Thymus (tissue), 11 donors: ENCODE measurements around the gene VAT1. TPM values are rescaled to one million over a fixed set of nuclear protein-coding genes. Genes with fewer than 3 reads are reported as not detected.
"Not testable (repeated sequence)": the region's sequence is repeated elsewhere in the genome, so short reads cannot be mapped to it uniquely, and the experiment has no call there.

Source experiments
- DNase-seq, 9 donors: peaks; one replicate each; pipeline ENCODE4 v3.0.0-alpha.2; 2013; ENCODE audit warnings: low spot score in 9 of 9, low read depth in 6 of 9, missing footprints in 1 of 9
- H3K27ac ChIP-seq, 2 donors: one replicate each; pipeline ENCODE4 v1.5.1; 2013; ENCODE audit warnings: control low read depth in 1 of 2, low read depth in 1 of 2, low read length in 1 of 2, mild to moderate bottlenecking in 1 of 2, moderate library complexity in 1 of 2
- H3K27me3 ChIP-seq, 2 donors: one replicate each; pipeline ENCODE4 v1.5.1; 2013; ENCODE audit warnings: low read length in 1 of 2; ENCODE audit not compliant: control insufficient read depth in 2 of 2, insufficient read depth in 1 of 2
- H3K36me3 ChIP-seq, 2 donors: one replicate each; pipeline ENCODE4 v1.5.1; 2013; ENCODE audit warnings: low read length in 1 of 2, mild to moderate bottlenecking in 1 of 2, moderate library complexity in 1 of 2; ENCODE audit not compliant: control insufficient read depth in 2 of 2, insufficient read depth in 2 of 2
- H3K4me1 ChIP-seq, 2 donors: one replicate each; pipeline ENCODE4 v1.5.1; 2013; ENCODE audit warnings: low read length in 2 of 2; ENCODE audit not compliant: control insufficient read depth in 2 of 2, insufficient read depth in 2 of 2
- H3K4me3 ChIP-seq, 2 donors: one replicate each; pipeline ENCODE4 v1.5.1; 2013; ENCODE audit warnings: low read length in 2 of 2, control low read depth in 1 of 2, mild to moderate bottlenecking in 1 of 2
- H3K9me3 ChIP-seq, 2 donors: one replicate each; pipeline ENCODE4 v1.5.1; 2013; ENCODE audit warnings: low read length in 1 of 2, mild to moderate bottlenecking in 1 of 2; ENCODE audit not compliant: control insufficient read depth in 2 of 2, insufficient read depth in 1 of 2
- whole genome bisulfite sequencing: extraction: QIAGEN DNeasy Blood & Tissue Kit; methylation state at CpG from one replicate; pipeline ENCODE4 v1.1.7; 2013; 5-methylcytosine and 5-hydroxymethylcytosine counted together
- polyA plus RNA-seq: library from polyadenylated mRNA; stranded (reverse); fragments of 200-250 nt; gene quantifications from one replicate; pipeline ENCODE4 v1.2.3, GENCODE V29; 2013
- total RNA-seq: library from RNA; stranded (reverse); fragments of 120-200 nt; gene quantifications from one replicate; pipeline ENCODE4 v1.2.4, GENCODE V29; 2013
- donor health status: healthy.

The VAT1 gene
- total and polyA plus RNA-seq, 2 donors: 46.8 to 51.7 TPM

- 93% methylated on average over 12 of the region's 12 CpGs for WGBS
- H3K4me3 ChIP-seq: no peak overlapping the region
- H3K36me3 ChIP-seq: peaks cover 48 to 54% of the 10 kb centered on the region in 2 donors
- peaks cover 14 to 16% of the 10 kb centered on the region in 2 donors for H3K4me1 ChIP-seq
- H3K27ac ChIP-seq: no peak overlapping the region
- no peaks in the 10 kb centered on the region for H3K27me3 ChIP-seq
- no peaks in the 10 kb centered on the region for H3K9me3 ChIP-seq
- DNase-seq: no peak
These were observed 8.1 kb downstream of the VAT1 start for GRCh38 chr17:43014020-43014648.

- no peaks in the 10 kb centered on the region for H3K27me3 ChIP-seq
- no peak for DNase-seq
- WGBS: 98% methylated on average over 8 of the region's 8 CpGs
- no peak overlapping the region for H3K4me3 ChIP-seq
- no peaks in the 10 kb centered on the region for H3K9me3 ChIP-seq
- peaks cover 48 to 52% of the 10 kb centered on the region in 2 donors for H3K36me3 ChIP-seq
- no peak overlapping the region for H3K27ac ChIP-seq
- peaks cover 5 to 8% of the 10 kb centered on the region in 2 donors for H3K4me1 ChIP-seq
These were observed 8.9 kb downstream of the VAT1 start for GRCh38 chr17:43013296-43013695.

GRCh38 chr17:43011728-43012472 lies 10.3 kb downstream of the VAT1 start:
- Histone ChIP-seq H3K27ac (no peak overlapping the region), H3K27me3 (no peaks in the 10 kb centered on the region), H3K4me1 (peaks cover 0 to 3% of the 10 kb centered on the region in 2 donors), H3K9me3 (no peaks in the 10 kb centered on the region), H3K36me3 (peaks cover 45 to 48% of the 10 kb centered on the region in 2 donors), H3K4me3 (no peak overlapping the region)
- WGBS: 95% methylated on average over 15 of the region's 15 CpGs
- no peak for DNase-seq

- Histone ChIP-seq H3K4me1 (peaks cover 0 to 9% of the 10 kb centered on the region in 2 donors), H3K36me3 (peaks cover 36 to 37% of the 10 kb centered on the region in 2 donors), H3K27ac (no peak overlapping the region), H3K4me3 (no peak overlapping the region), H3K9me3 (no peaks in the 10 kb centered on the region), H3K27me3 (no peaks in the 10 kb centered on the region)
- no peak for DNase-seq
- 96% methylated on average over 5 of the region's 5 CpGs for WGBS
These were observed 11.4 kb downstream of the VAT1 start for GRCh38 chr17:43010667-43011308.

GRCh38 chr17:43006639-43007551 lies 15.3 kb downstream of the VAT1 start, which contains the start of gene IFI35:
TSS of gene IFI35 (plus strand) at chr17:43006784. CDS start at chr17:43006948, 164 bp downstream.
- H3K36me3 ChIP-seq: peaks cover 25 to 27% of the 10 kb centered on the region in 2 donors
- no peaks in the 10 kb centered on the region for H3K27me3 ChIP-seq
- no peaks in the 10 kb centered on the region for H3K9me3 ChIP-seq
- peaks cover 0 to 9% of the 10 kb centered on the region in 2 donors for H3K4me1 ChIP-seq
- peak within 1 kb of the TSS; percentile 45 to 83 for H3K4me3 ChIP-seq
- WGBS: 39% methylated on average over 18 of the region's 18 CpGs
- H3K27ac ChIP-seq: peak within 1 kb of the TSS; percentile 93 to 95
- DNase-seq: peak; percentile 62 to 92 (median 80)

- 95% methylated on average over 5 of the region's 5 CpGs for WGBS
- Histone ChIP-seq H3K9me3 (no peaks in the 10 kb centered on the region), H3K36me3 (peaks cover 47 to 49% of the 10 kb centered on the region in 2 donors), H3K27me3 (no peaks in the 10 kb centered on the region), H3K4me1 (peaks cover 5 to 22% of the 10 kb centered on the region in 2 donors), H3K27ac (no peak overlapping the region), H3K4me3 (no peak overlapping the region)
- no peak for DNase-seq
These were observed 18.5 kb downstream of the VAT1 start for GRCh38 chr17:43003542-43004172.

- H3K36me3 ChIP-seq: peaks cover 47 to 49% of the 10 kb centered on the region in 2 donors
- not testable (repeated sequence) for H3K27ac ChIP-seq, H3K27me3 ChIP-seq, H3K9me3 ChIP-seq, H3K4me3 ChIP-seq, DNase-seq
- 99% methylated on average over 13 of the region's 13 CpGs for WGBS
- peaks cover 5 to 21% of the 10 kb centered on the region in 2 donors for H3K4me1 ChIP-seq
These were observed 21.3 kb downstream of the VAT1 start for GRCh38 chr17:43000894-43001293.

- Histone ChIP-seq H3K27ac (peak overlapping the region; percentile 89 to 95), H3K4me1 (peaks cover 5 to 21% of the 10 kb centered on the region in 2 donors), H3K4me3 (peak overlapping the region; percentile 61 to 97), H3K36me3 (peaks cover 40 to 44% of the 10 kb centered on the region in 2 donors), H3K27me3 (no peaks in the 10 kb centered on the region), H3K9me3 (no peaks in the 10 kb centered on the region)
- 27% methylated on average over 10 of the region's 10 CpGs for WGBS
- no peak for DNase-seq
These were observed 23.1 kb downstream of the VAT1 start for GRCh38 chr17:42999003-42999525.
